ENCODE measurements around the gene OR6J1. TPM values are rescaled to one million over a fixed set of nuclear protein-coding genes. Genes with fewer than 3 reads are reported as not detected.

OR6J1 gene
- total RNA-seq, 4 donors from 2014 or later = not detected

DNA sequence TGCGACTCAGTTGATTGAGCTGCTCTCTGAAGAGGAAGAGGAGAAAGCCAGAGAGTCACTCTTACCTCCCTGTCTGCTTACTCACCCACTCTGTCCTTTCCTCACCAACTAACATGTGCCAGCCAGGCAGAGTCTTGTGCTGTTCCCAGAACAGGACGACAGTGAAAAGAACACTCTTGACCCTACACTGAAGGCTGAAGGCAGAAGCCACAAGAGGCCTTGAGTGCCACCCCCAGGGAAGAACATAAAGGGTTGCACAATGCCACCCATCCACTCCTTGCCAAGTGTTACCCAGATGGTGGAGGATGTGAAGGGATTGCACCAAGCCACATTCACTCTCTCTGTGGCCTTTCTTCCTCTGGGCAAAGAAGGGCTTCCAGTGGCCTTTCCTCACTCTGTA lies 33.2 kb downstream of the OR6J1 start:
- peak overlapping the region in 1 of 3 donors; percentile 99 for H3K27ac ChIP-seq
- whole genome bisulfite sequencing, 2 donors = 92 to 96% methylated on average over 2 of the region's 2 CpGs
- no peak for TF ChIP-seq POLR2A (IDR thresholded peaks at IDR 0.05)
- TF ChIP-seq, protein P1, sequence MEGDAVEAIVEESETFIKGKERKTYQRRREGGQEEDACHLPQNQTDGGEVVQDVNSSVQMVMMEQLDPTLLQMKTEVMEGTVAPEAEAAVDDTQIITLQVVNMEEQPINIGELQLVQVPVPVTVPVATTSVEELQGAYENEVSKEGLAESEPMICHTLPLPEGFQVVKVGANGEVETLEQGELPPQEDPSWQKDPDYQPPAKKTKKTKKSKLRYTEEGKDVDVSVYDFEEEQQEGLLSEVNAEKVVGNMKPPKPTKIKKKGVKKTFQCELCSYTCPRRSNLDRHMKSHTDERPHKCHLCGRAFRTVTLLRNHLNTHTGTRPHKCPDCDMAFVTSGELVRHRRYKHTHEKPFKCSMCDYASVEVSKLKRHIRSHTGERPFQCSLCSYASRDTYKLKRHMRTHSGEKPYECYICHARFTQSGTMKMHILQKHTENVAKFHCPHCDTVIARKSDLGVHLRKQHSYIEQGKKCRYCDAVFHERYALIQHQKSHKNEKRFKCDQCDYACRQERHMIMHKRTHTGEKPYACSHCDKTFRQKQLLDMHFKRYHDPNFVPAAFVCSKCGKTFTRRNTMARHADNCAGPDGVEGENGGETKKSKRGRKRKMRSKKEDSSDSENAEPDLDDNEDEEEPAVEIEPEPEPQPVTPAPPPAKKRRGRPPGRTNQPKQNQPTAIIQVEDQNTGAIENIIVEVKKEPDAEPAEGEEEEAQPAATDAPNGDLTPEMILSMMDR (IDR thresholded peaks at IDR 0.05) = no peak
- no peaks in the 10 kb centered on the region for H3K27me3 ChIP-seq
- peaks cover 13 to 20% of the 10 kb centered on the region in 2 donors for H3K4me1 ChIP-seq
- no peaks in the 10 kb centered on the region for H3K9me3 ChIP-seq
- intact Hi-C loops (cut with DNase I) = no loop called here
- DNase-seq = no peak
- peaks cover 48 to 54% of the 10 kb centered on the region in 2 donors for H3K36me3 ChIP-seq
- no peak overlapping the region for H3K4me3 ChIP-seq (replicated peaks in 1 of 3)

GRCh38 chr14:22607291-22607690 lies 36.9 kb downstream of the OR6J1 start:
- intact Hi-C loops (cut with DNase I) = no loop called here

DNA sequence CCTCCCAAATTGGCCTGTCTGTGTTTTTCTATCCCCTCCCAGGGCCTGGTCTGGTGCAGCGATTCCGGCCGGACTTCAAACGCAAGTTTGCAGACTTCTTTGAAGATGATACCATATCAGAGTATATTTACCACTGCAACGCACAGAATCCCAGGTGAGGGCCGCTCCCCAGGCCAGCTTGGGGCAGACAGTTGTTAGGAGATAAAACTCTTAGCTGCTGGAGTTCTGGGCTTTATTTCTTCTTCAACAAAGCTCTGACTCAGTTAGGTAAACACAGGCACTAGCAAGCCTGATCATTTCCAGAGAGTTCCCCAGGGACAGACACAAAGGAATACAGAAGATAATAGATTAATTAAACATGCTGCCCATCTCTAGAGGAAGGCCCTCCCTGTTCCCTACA lies 37.8 kb downstream of the OR6J1 start:
- intact Hi-C loops (cut with DNase I) = no loop called here
- H3K9me3 ChIP-seq = no peaks in the 10 kb centered on the region
- H3K27me3 ChIP-seq = no peaks in the 10 kb centered on the region
- no peak overlapping the region for H3K4me3 ChIP-seq (replicated peaks in 1 of 3)
- TF ChIP-seq, protein P1 (IDR thresholded peaks at IDR 0.05) = no peak
- TF ChIP-seq POLR2A (IDR thresholded peaks at IDR 0.05) = no peak
- 89 to 92% methylated on average over 6 of the region's 6 CpGs for WGBS, 2 donors
- DNase-seq = no peak
- H3K36me3 ChIP-seq = peaks cover 86 to 90% of the 10 kb centered on the region in 2 donors
- H3K27ac ChIP-seq = no peak overlapping the region
- no peaks in the 10 kb centered on the region for H3K4me1 ChIP-seq

More at GRCh38 chr14:22607291-22607690, 36.9 kb downstream of the OR6J1 start:
- H3K9me3 ChIP-seq = no peaks in the 10 kb centered on the region
- WGBS, 2 donors = 61 to 90% methylated on average over 3 of the region's 3 CpGs
- no peak for TF ChIP-seq POLR2A (IDR thresholded peaks at IDR 0.05)
- TF ChIP-seq, protein P1 (IDR thresholded peaks at IDR 0.05) = no peak
- DNase-seq = no peak
- H3K27ac ChIP-seq = no peak overlapping the region
- H3K36me3 ChIP-seq = peaks cover 82 to 85% of the 10 kb centered on the region in 2 donors
- H3K27me3 ChIP-seq = no peaks in the 10 kb centered on the region
- H3K4me3 ChIP-seq (replicated peaks in 1 of 3) = no peak overlapping the region
- no peaks in the 10 kb centered on the region for H3K4me1 ChIP-seq

DNA sequence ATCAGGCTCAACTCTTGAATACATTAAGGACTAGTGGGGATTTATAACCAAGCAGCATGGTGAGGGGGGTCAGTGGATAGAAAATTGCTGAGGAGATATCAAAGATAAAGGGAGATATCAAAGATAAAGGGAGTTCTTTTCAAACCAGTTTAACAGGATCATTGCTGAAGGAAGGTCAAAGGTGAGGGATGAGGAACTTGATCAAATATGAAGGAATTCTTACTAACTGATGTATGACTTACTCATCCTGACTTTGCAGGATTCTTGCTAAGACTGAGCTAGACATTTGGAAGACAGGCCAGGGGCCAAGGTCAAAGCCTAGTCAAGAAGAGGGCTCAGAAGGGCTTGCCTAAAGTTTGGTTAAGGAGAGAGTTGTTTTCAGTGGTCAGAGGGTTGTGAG lies 41.3 kb downstream of the OR6J1 start:
- no peak for TF ChIP-seq POLR2A (IDR thresholded peaks at IDR 0.05)
- intact Hi-C loops (cut with DNase I) = no loop called here
- no peak overlapping the region for H3K27ac ChIP-seq
- no peak overlapping the region for H3K4me3 ChIP-seq (replicated peaks in 1 of 3)
- peaks cover 57 to 60% of the 10 kb centered on the region in 2 donors for H3K36me3 ChIP-seq
- no peak for DNase-seq
- H3K4me1 ChIP-seq = peaks cover 11 to 14% of the 10 kb centered on the region in 2 donors
- no peaks in the 10 kb centered on the region for H3K27me3 ChIP-seq
- no peaks in the 10 kb centered on the region for H3K9me3 ChIP-seq

DNA sequence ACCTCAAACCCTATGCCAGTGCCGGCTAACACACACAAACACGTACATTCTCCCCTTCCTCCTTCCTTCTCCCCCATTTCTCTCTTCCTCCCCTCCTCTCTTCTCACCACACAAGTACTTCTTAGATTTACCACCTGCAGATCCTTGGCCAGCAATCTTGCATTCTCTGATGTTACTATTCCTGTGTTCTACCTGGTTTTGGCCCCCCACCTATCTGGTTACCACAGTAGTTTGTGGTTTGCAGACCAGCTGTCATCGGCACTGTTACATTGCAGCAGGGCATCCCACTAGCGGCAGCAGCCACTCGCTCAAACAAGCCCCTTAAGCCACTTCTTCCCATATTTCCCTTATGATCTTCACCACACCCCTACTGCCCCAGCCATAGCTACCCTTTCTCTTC lies 42.2 kb downstream of the OR6J1 start:
- TF ChIP-seq POLR2A (IDR thresholded peaks at IDR 0.05) = no peak
- TF ChIP-seq, protein P1 (IDR thresholded peaks at IDR 0.05) = no peak
- intact Hi-C loops (cut with DNase I) = no loop called here
- Histone ChIP-seq H3K36me3 (peaks cover 48 to 52% of the 10 kb centered on the region in 2 donors), H3K27me3 (no peaks in the 10 kb centered on the region), H3K27ac (no peak overlapping the region), H3K4me1 (peaks cover 11 to 19% of the 10 kb centered on the region in 2 donors), H3K9me3 (no peaks in the 10 kb centered on the region), H3K4me3 (replicated peaks in 1 of 3) (no peak overlapping the region)
- DNase-seq = no peak
- 94% methylated on average over 5 of the region's 5 CpGs for whole genome bisulfite sequencing, 2 donors

- DNase-seq = no peak
- H3K9me3 ChIP-seq = no peaks in the 10 kb centered on the region
- H3K4me3 ChIP-seq (replicated peaks in 1 of 3) = no peak overlapping the region
- H3K4me1 ChIP-seq = peaks cover 11 to 19% of the 10 kb centered on the region in 2 donors
- intact Hi-C loops (cut with DNase I) = no loop called here
- 85 to 88% methylated on average over 2 of the region's 2 CpGs for WGBS, 2 donors
- H3K36me3 ChIP-seq = peaks cover 43 to 47% of the 10 kb centered on the region in 2 donors
- TF ChIP-seq POLR2A (IDR thresholded peaks at IDR 0.05) = no peak
- TF ChIP-seq, protein P1 (IDR thresholded peaks at IDR 0.05) = no peak
- H3K27ac ChIP-seq = no peak overlapping the region
- H3K27me3 ChIP-seq = no peaks in the 10 kb centered on the region
Observed at GRCh38 chr14:22601456-22601855, 42.7 kb downstream of the OR6J1 start.

Data from thyroid gland (tissue), 4 donors.